HepG2 (cell line): ENCODE results near the gene PRMT5. TPM values are rescaled to one million over a fixed set of nuclear protein-coding genes. Genes with fewer than 3 reads are reported as not detected.

ENCODE experiments used
- HINFP ChIP-seq: sonication (generic); formaldehyde crosslinking; IDR thresholded peaks from 2 replicates; pipeline ENCODE4 v1.4.0; 2020; ENCODE audit warnings: low read depth, mild to moderate bottlenecking, missing genetic modification reagents
- KAT2B ChIP-seq: fragments of 150-350 bp; IDR thresholded peaks from 2 replicates; pipeline ENCODE4 v1.6.1; 2014; ENCODE audit warnings: low read depth, low read length, borderline replicate concordance
- MIER2 ChIP-seq: IDR thresholded peaks from 2 replicates; pipeline ENCODE4 v1.6.1; 2016; ENCODE audit warnings: missing biosample characterization, missing genetic modification reagents
- NFE2L2 ChIP-seq: fragments of 150-350 bp; IDR thresholded peaks from 2 replicates; pipeline ENCODE4 v1.6.1; 2014; ENCODE audit warnings: low read length
- REST ChIP-seq, 2 experiments: IDR thresholded peaks; 2 replicates each; pipeline ENCODE4 v1.6.1; 2011 to 2012; ENCODE audit warnings: low read length in 2 of 2, borderline replicate concordance in 1 of 2, low read depth in 1 of 2, mild to moderate bottlenecking in 1 of 2, moderate library complexity in 1 of 2
- THYN1 ChIP-seq: sonication (generic); formaldehyde crosslinking; IDR thresholded peaks from 2 replicates; pipeline ENCODE4 v1.8.1; 2023; ENCODE audit warnings: low read depth, mild to moderate bottlenecking, moderate library complexity, missing genetic modification reagents, borderline replicate concordance
- ZBTB40 ChIP-seq, 2 experiments: fragments of 450-650 bp in 1 of 2; sonication (generic) in 1 of 2; formaldehyde crosslinking in 1 of 2; IDR thresholded peaks; 2 replicates each; pipeline versions ENCODE4 v1.6.1 to v1.8.0; 2016 to 2022; ENCODE audit warnings: antibody characterized with exemption in 1 of 2, mild to moderate bottlenecking in 1 of 2, missing genetic modification reagents in 1 of 2
- ZNF101 ChIP-seq: sonication (generic); formaldehyde crosslinking; IDR thresholded peaks from 2 replicates; pipeline ENCODE4 v1.4.0; 2020; ENCODE audit warnings: mild to moderate bottlenecking, low read depth, missing genetic modification reagents, borderline replicate concordance
- ZNF280D ChIP-seq: sonication (generic); formaldehyde crosslinking; IDR thresholded peaks from 2 replicates; pipeline ENCODE4 v1.5.1; 2020; ENCODE audit warnings: mild to moderate bottlenecking, missing genetic modification reagents
- ZNF33B ChIP-seq: sonication (generic); formaldehyde crosslinking; IDR thresholded peaks from 2 replicates; pipeline ENCODE4 v1.5.1; 2020; ENCODE audit warnings: mild to moderate bottlenecking, missing genetic modification reagents
- ZNF790 ChIP-seq: sonication (generic); formaldehyde crosslinking; IDR thresholded peaks from 2 replicates; pipeline ENCODE4 v1.8.0; 2022; ENCODE audit warnings: missing genetic modification reagents, mild to moderate bottlenecking, borderline replicate concordance
- polyA plus RNA-seq, 8 experiments: library from polyadenylated mRNA; depleted of rRNA in 3 of 8; stranded (reverse) in 7 of 8; unstranded in 1 of 8; fragments of >200 nt; fragmentation: Illumina TruSeq in 4 of 8; extraction: Trizol in 4 of 8; gene quantifications; 2 replicates each; pipeline versions ENCODE4 v1.2.1 to v1.2.3, GENCODE V29; 2011 to 2016; ENCODE audit warnings: low read depth in 4 of 8, missing spikeins in 1 of 8, mixed read lengths in 1 of 8; ENCODE audit not compliant: insufficient read depth in 1 of 8
- total RNA-seq, 5 experiments: library from RNA; depleted of rRNA; stranded (reverse); fragments of >200 nt; fragmentation: Illumina TruSeq; extraction: Trizol; gene quantifications; 2 replicates each; pipeline ENCODE4 v1.2.3, GENCODE V29; 2016; ENCODE audit warnings: low read depth in 1 of 5

Gene PRMT5
- total and polyA plus RNA-seq, 2 of the 13 experiments (the other 11 are each of a cell fraction or from before 2014, with no cell fraction given), result 210 to 354 TPM

- TF ChIP-seq REST (IDR thresholded peaks at IDR 0.05; ENCODE audit: borderline replicate concordance in 1 of 2, low read depth in 1 of 2, low read length in 2 of 2) (no peak), ZNF33B (CRISPR knock-in tag) (no peak), THYN1 (CRISPR knock-in tag) (no peak), HINFP (CRISPR knock-in tag) (no peak), ZNF101 (CRISPR knock-in tag) (no peak), KAT2B (no peak), NFE2L2 (no peak), ZBTB40 (IDR thresholded peaks at IDR 0.05) (no peak), ZBTB40 (CRISPR knock-in tag; IDR thresholded peaks at IDR 0.05) (no peak; the same call in 1 of the 2 replicates), ZNF280D (peak; percentile 7; the same call in 1 of the 2 replicates), ZNF790 (no peak), MIER2 (no peak)
Measured at GRCh38 chr14:22929961-22930364, 787 bp upstream of the PRMT5 start (continued).
